ENCODE data around the gene AOX1.

AOX1 gene

GRCh38 chr2:200578778-200579177 is 7.0 kb upstream of the AOX1 start:
- TF ChIP-seq CTCF (IDR thresholded peaks at IDR 0.05; ENCODE audit: low read depth, low read length) = peak; percentile 42; the same call in 1 of the 2 replicates
- no peak overlapping the region for H3K4me3 ChIP-seq (ENCODE audit: low read depth, low read length)

- no peak overlapping the region for H3K4me3 ChIP-seq (ENCODE audit: low read depth, low read length)
- TF ChIP-seq CTCF (IDR thresholded peaks at IDR 0.05; ENCODE audit: low read depth, low read length) = no peak
Measured at GRCh38 chr2:200584639-200585038, 1.2 kb upstream of the AOX1 start.

GRCh38 chr2:200585340-200585729 is 479 bp upstream of the AOX1 start:
- peak overlapping the region; percentile 51 for H3K4me3 ChIP-seq (ENCODE audit: low read depth, low read length)
- no peak for TF ChIP-seq CTCF (IDR thresholded peaks at IDR 0.05; ENCODE audit: low read depth, low read length)

GRCh38 chr2:200586644-200586975 is 796 bp downstream of the AOX1 start:
- no peak overlapping the region for H3K4me3 ChIP-seq (ENCODE audit: low read depth, low read length)
- TF ChIP-seq CTCF (IDR thresholded peaks at IDR 0.05; ENCODE audit: low read depth, low read length) = no peak

GRCh38 chr2:200587007-200587616 is 1.3 kb downstream of the AOX1 start:
- TF ChIP-seq CTCF (IDR thresholded peaks at IDR 0.05; ENCODE audit: low read depth, low read length) = no peak
- no peak overlapping the region for H3K4me3 ChIP-seq (ENCODE audit: low read depth, low read length)

GRCh38 chr2:200588076-200588678 is 2.4 kb downstream of the AOX1 start:
- H3K4me3 ChIP-seq (ENCODE audit: low read depth, low read length) = no peak overlapping the region
- TF ChIP-seq CTCF (IDR thresholded peaks at IDR 0.05; ENCODE audit: low read depth, low read length) = no peak

GRCh38 chr2:200590090-200590489 is 4.3 kb downstream of the AOX1 start:
- no peak for TF ChIP-seq CTCF (IDR thresholded peaks at IDR 0.05; ENCODE audit: low read depth, low read length)
- no peak overlapping the region for H3K4me3 ChIP-seq (ENCODE audit: low read depth, low read length)
